K562 (cell line): ENCODE measurements around the gene PROM2. TPM values are rescaled to one million over a fixed set of nuclear protein-coding genes. Genes with fewer than 3 reads are reported as not detected.

ENCODE experiments used
- ATAC-seq: fragments of 200-7000 bp; cut with Tn5 transposase; 3 replicates; pipeline ENCODE4 v1.9.1; 2020; ENCODE audit warnings: moderate library complexity
- BruUV-seq: library from RNA; stranded (reverse); fragments of 400-500 nt; replicated peaks from 2 replicates; lab custom pipeline; 2021; lab: Mats Ljungman, UMichigan
- CTCF ChIA-PET: fragments of 300-600 bp; formaldehyde crosslinking; extraction: SDS; loops from one replicate; lab custom pipeline; 2021; ENCODE audit warnings: low intra/inter-chr PET ratio; lab: Yijun Ruan, JAX
- POLR2A ChIA-PET: fragments of 300-600, 350-650 bp; sonication (Branson Sonifier 250); formaldehyde crosslinking; extraction: SDS; loops from one replicate; lab custom pipeline; 2021; ENCODE audit warnings: antibody characterized with exemption, inconsistent platforms; lab: Yijun Ruan, JAX
- DNase-seq, 4 experiments: peaks; one replicate each; pipeline versions ENCODE4 v3.0.0 to v3.0.0-alpha.2; 2011 to 2018; ENCODE audit warnings: low spot score in 3 of 4, mixed read lengths in 3 of 4; ENCODE audit errors: extremely low read depth in 1 of 4
- FAIRE-seq: peaks from 2 replicates; lab custom pipeline; 2011; peaks lifted over from hg19 to GRCh38; lab: Jason Lieb, UNC
- H2AFZ ChIP-seq: 2 replicates; pipeline ENCODE4 v1.6.0; 2011; ENCODE audit warnings: low read depth, low read length, control low read depth, inconsistent platforms
- H3K27ac ChIP-seq: fragments of 200-600 bp; 3 replicates; pipeline ENCODE4 v1.8.0; 2011; ENCODE audit warnings: low read depth, mild to moderate bottlenecking, control low read depth, inconsistent platforms, low read length, moderate library complexity, mixed read lengths; ENCODE audit errors: extremely low read depth
- H3K27me3 ChIP-seq, 2 experiments: fragments of 300-600 bp in 1 of 2; 2 replicates in 1 of 2; 3 replicates in 1 of 2; pipeline versions ENCODE4 v1.6.0 to v1.8.0; 2011; ENCODE audit warnings: inconsistent platforms in 2 of 2, low read length in 2 of 2, mild to moderate bottlenecking in 1 of 2, mixed read lengths in 1 of 2, moderate library complexity in 1 of 2; ENCODE audit not compliant: control insufficient read depth in 2 of 2, insufficient read depth in 2 of 2
- H3K36me3 ChIP-seq: fragments of 300-600 bp; 3 replicates; pipeline ENCODE4 v1.8.0; 2011; ENCODE audit warnings: mild to moderate bottlenecking, low read length, inconsistent platforms; ENCODE audit not compliant: control insufficient read depth, insufficient read depth
- H3K4me1 ChIP-seq, 2 experiments: fragments of 200-600 bp in 1 of 2; replicated peaks in 1 of 2; 2 replicates in 1 of 2; 3 replicates in 1 of 2; pipeline versions ENCODE4 v1.5.1 to v1.8.0; 2011; ENCODE audit warnings: inconsistent platforms in 2 of 2, low read length in 2 of 2, mild to moderate bottlenecking in 1 of 2, mixed read lengths in 1 of 2, moderate library complexity in 1 of 2; ENCODE audit not compliant: control insufficient read depth in 2 of 2, insufficient read depth in 2 of 2
- H3K4me2 ChIP-seq: 2 replicates; pipeline ENCODE4 v1.6.1; 2011; ENCODE audit warnings: low read length, control low read depth, inconsistent platforms, mixed read lengths; ENCODE audit not compliant: insufficient read depth
- H3K4me3 ChIP-seq: fragments of 200-600 bp; sonication (generic), shearing (Covaris generic); 2 replicates; pipeline ENCODE4 v1.5.1; 2016; ENCODE audit warnings: control low read depth, inconsistent platforms
- H3K79me2 ChIP-seq: fragments of 200-600 bp; 3 replicates; pipeline ENCODE4 v1.8.0; 2011; ENCODE audit warnings: low read length, inconsistent platforms; ENCODE audit not compliant: control insufficient read depth, insufficient read depth
- H3K9ac ChIP-seq, 2 experiments: 2 replicates each; pipeline versions ENCODE4 v1.6.0 to v1.6.1; 2011; ENCODE audit warnings: low read depth in 2 of 2, low read length in 2 of 2, control low read depth in 1 of 2, inconsistent platforms in 1 of 2, mild to moderate bottlenecking in 1 of 2, mixed read lengths in 1 of 2; ENCODE audit not compliant: insufficient read depth in 1 of 2
- H3K9me1 ChIP-seq: one replicate; pipeline ENCODE4 v1.6.0; 2011; ENCODE audit warnings: inconsistent platforms, mild to moderate bottlenecking, low read length, moderate library complexity; ENCODE audit not compliant: control insufficient read depth, insufficient read depth
- H3K9me3 ChIP-seq: replicated peaks from 2 replicates; pipeline ENCODE4 v1.5.1; 2011; ENCODE audit warnings: low read depth, low read length, inconsistent platforms; ENCODE audit not compliant: control insufficient read depth, insufficient read depth
- H4K20me1 ChIP-seq: replicated peaks from 2 replicates; pipeline ENCODE4 v1.6.1; 2011; ENCODE audit warnings: low read length, inconsistent platforms, mixed read lengths; ENCODE audit not compliant: control insufficient read depth, insufficient read depth
- ARID1B ChIP-seq: fragments of 450-650 bp; IDR thresholded peaks from 2 replicates; pipeline ENCODE4 v1.6.1; 2016; ENCODE audit warnings: antibody characterized with exemption, mild to moderate bottlenecking, inconsistent platforms
- PCBP1 ChIP-seq: fragments of 200-400 bp; formaldehyde crosslinking; IDR thresholded peaks from 2 replicates; pipeline ENCODE4 v1.6.1; 2018; ENCODE audit warnings: mild to moderate bottlenecking, low read depth, low read length; ENCODE audit not compliant: poor library complexity, severe bottlenecking
- SFPQ ChIP-seq: fragments of 200-400 bp; formaldehyde crosslinking; IDR thresholded peaks from 2 replicates; pipeline ENCODE4 v1.6.1; 2017; ENCODE audit warnings: mild to moderate bottlenecking, low read depth, low read length, moderate library complexity
- TRIM28 ChIP-seq: fragments of 450-650 bp; IDR thresholded peaks from 2 replicates; pipeline ENCODE4 v1.6.1; 2017
- U2AF2 ChIP-seq: fragments of 200-400 bp; formaldehyde crosslinking; optimal IDR thresholded peaks from 2 replicates; pipeline ENCODE3; 2017; ENCODE audit warnings: low read depth, mild to moderate bottlenecking, low read length
- ZBTB34 ChIP-seq: fragments of 250-450 bp; sonication (Bioruptor Pico); IDR thresholded peaks from 2 replicates; pipeline ENCODE4 v1.8.0; 2021; ENCODE audit warnings: mild to moderate bottlenecking, moderate library complexity
- WGBS: fragments of 100-300 bp; shearing (Covaris generic); methylation state at CpG from one replicate; pipeline ENCODE4 v1.1.6; 2016; ENCODE audit warnings: low coverage, mixed read lengths; ENCODE audit not compliant: insufficient coverage; ENCODE audit errors: missing lambda C conversion rate; 5-methylcytosine and 5-hydroxymethylcytosine counted together
- in situ Hi-C: fragments of 300-500 bp; cut with MboI; formaldehyde crosslinking; loops from 4 replicates; pipeline ENCODE4 v1.15.0; 2018; ENCODE audit warnings: inconsistent platforms, mixed read lengths
- intact Hi-C: fragments of 100-400 bp; cut with micrococcal nuclease; formaldehyde crosslinking; loops from 2 replicates; pipeline ENCODE4 v1.14.2; 2022
- polyA plus RNA-seq, 8 experiments: library from polyadenylated mRNA; depleted of rRNA in 4 of 8; stranded (reverse) in 5 of 8; unstranded in 3 of 8; fragments of >200 nt; fragmentation: Nextera tagmentation in 2 of 8; fragmentation: Illumina TruSeq in 1 of 8; extraction: Ambion mirVana in 2 of 8; extraction: Trizol in 1 of 8; gene quantifications; 2 replicates each; pipeline versions ENCODE4 v1.2.1 to v1.2.3, GENCODE V29; 2011 to 2014; ENCODE audit warnings: inconsistent platforms in 1 of 8, missing spikeins in 1 of 8
- total RNA-seq, 7 experiments: library from RNA; depleted of rRNA in 6 of 7; stranded (reverse); fragments of >200 nt in 6 of 7; fragmentation: Illumina TruSeq in 2 of 7; extraction: Trizol in 2 of 7; gene quantifications; 2 replicates each; pipeline versions ENCODE4 v1.2.1 to v1.2.3, GENCODE V29; 2011 to 2021; ENCODE audit warnings: low replicate concordance in 1 of 7

PROM2 gene
- total and polyA plus RNA-seq, 9 of the 15 experiments (the other 6 are each of a cell fraction or from before 2014, with no cell fraction given) = not detected

- Histone ChIP-seq H3K27ac (no peak overlapping the region), H3K27me3 (peaks cover 10 to 66% of the 10 kb centered on the region in 2 experiments), H3K79me2 (no peaks in the 10 kb centered on the region), H3K4me3 (no peak overlapping the region), H4K20me1 (peaks cover 8% of the 10 kb centered on the region; the same call in 1 of the 2 replicates), H3K9me1 (no peaks in the 10 kb centered on the region), H3K36me3 (no peaks in the 10 kb centered on the region), H3K4me2 (no peak overlapping the region), H3K9me3 (no peaks in the 10 kb centered on the region), H2AFZ (no peak overlapping the region), H3K4me1 (peaks cover 0 to 3% of the 10 kb centered on the region in 2 experiments; a peak in 1 of 5 replicates), H3K9ac (no peak overlapping the region)
- WGBS = 0% methylated on average over 7 of the region's 8 CpGs
- POLR2A ChIA-PET = no interaction called here
- in situ Hi-C loops (no loop called here), intact Hi-C loops (no loop called here)
- no TSS peak for BruUV-seq
- DNase-seq = no peak
- TF ChIP-seq TRIM28 (no peak), ZBTB34 (no peak), SFPQ (no peak), U2AF2 (no peak), ARID1B (no peak), PCBP1 (no peak)
- ATAC-seq = no peak
- FAIRE-seq = no peak
- CTCF ChIA-PET = no interaction called here
Observed at GRCh38 chr2:95310216-95310615, 36.0 kb downstream of the PROM2 start.
